Mammary epithelial cell (primary cell): ENCODE data around the gene ANKRD17.

ENCODE experiments used
- CTCF ChIP-seq, 2 donors: IDR thresholded peaks in 1 of 2; conservative IDR thresholded peaks in 1 of 2; 2 replicates each; pipeline ENCODE4 v1.5.1; 2011 to 2012; ENCODE audit warnings: inconsistent platforms in 2 of 2, low read length in 2 of 2, mild to moderate bottlenecking in 2 of 2, control low read depth in 1 of 2, low read depth in 1 of 2; ENCODE audit not compliant: insufficient read depth in 1 of 2; ENCODE audit errors: extremely low read depth in 1 of 2
- EZH2 ChIP-seq: IDR thresholded peaks from 2 replicates; pipeline ENCODE4 v1.6.1; 2012; ENCODE audit warnings: low read length, inconsistent platforms, borderline replicate concordance

DNA sequence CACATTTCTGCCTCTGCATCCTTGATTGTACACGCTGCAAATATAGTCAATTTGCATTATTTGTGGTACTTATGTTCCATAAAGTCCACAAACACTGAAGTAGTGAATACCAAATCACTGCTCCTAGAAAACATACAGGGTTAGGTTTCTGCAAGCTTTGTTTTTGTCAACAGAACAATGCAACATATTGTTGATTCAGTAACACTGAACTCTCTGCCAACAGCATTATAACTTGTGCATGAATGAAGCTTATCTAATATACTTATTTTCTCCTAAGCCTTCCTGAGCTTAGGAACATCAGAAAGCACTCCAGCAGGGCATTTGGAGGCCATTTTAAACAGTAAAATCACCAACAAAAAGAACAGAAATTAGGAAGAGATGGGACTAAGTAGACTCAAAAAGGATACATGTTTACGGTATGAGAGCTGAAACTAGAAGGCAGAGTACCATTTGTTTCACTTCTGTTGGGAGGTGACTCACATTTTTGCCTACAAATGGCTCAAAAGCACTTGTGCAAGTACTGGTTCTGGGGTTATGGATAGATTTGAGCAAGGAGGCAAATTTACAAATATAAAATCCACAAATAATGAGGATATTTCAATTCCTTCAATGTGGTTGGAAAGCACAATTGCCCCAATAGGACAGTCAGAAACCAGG lies 203.2 kb downstream of the ANKRD17 start:
- TF ChIP-seq CTCF (conservative IDR thresholded peaks at IDR 0.05 in 1 of 2, IDR thresholded peaks at IDR 0.05 in 1 of 2; ENCODE audit: extremely low read depth in 1 of 2, insufficient read depth in 1 of 2, low read depth in 1 of 2, low read length in 2 of 2): no peak
- TF ChIP-seq EZH2: no peak
